ENCODE data around the gene PCSK9. TPM values are rescaled to one million over a fixed set of nuclear protein-coding genes. Genes with fewer than 3 reads are reported as not detected.

Gene PCSK9
- total and polyA plus RNA-seq, 2 of the 13 experiments (the other 11 are each of a cell fraction or from before 2014, with no cell fraction given), result 33.3 to 80.5 TPM

GRCh38 chr1:55021942-55022546, 17.3 kb upstream of the PCSK9 start (continued):
- TF ChIP-seq EZH2 (conservative IDR thresholded peaks at IDR 0.05; ENCODE audit: low read depth, low read length) (no peak), ZNF605 (CRISPR knock-in tag; IDR thresholded peaks at IDR 0.05) (no peak), CHD4 (IDR thresholded peaks at IDR 0.05; ENCODE audit: borderline replicate concordance, low read length) (no peak), IRF2 (CRISPR knock-in tag; IDR thresholded peaks at IDR 0.05) (peak; percentile 60; the same call in 1 of the 2 replicates), GTF2F1 (IDR thresholded peaks at IDR 0.05; ENCODE audit: low read length) (no peak), POLR2G (IDR thresholded peaks at IDR 0.05; ENCODE audit: low read depth, low read length) (no peak), TFDP1 (CRISPR knock-in tag; IDR thresholded peaks at IDR 0.05; ENCODE audit: borderline replicate concordance) (no peak), MXI1 (IDR thresholded peaks at IDR 0.05; ENCODE audit: borderline replicate concordance, low read depth, low read length) (0 out of 3 replicates have a peak, but pooled peaks have one; percentile 17), MXD4 (CRISPR knock-in tag; IDR thresholded peaks at IDR 0.05) (no peak), GABPB1 (CRISPR knock-in tag; IDR thresholded peaks at IDR 0.05) (peak; percentile 63; the same call in 1 of the 2 replicates), ZNF614 (CRISPR knock-in tag; IDR thresholded peaks at IDR 0.05; ENCODE audit: borderline replicate concordance) (no peak), ADNP (CRISPR knock-in tag; IDR thresholded peaks at IDR 0.05) (no peak), ZNF704 (CRISPR knock-in tag; IDR thresholded peaks at IDR 0.05; ENCODE audit: borderline replicate concordance) (0 out of 2 replicates have a peak, but pooled peaks have one; percentile 39), SRF (IDR thresholded peaks at IDR 0.05; ENCODE audit: low read depth, low read length) (no peak), GATA4 (IDR thresholded peaks at IDR 0.05; ENCODE audit: borderline replicate concordance, low read depth) (no peak), ZNF12 (CRISPR knock-in tag; IDR thresholded peaks at IDR 0.05) (no peak), IKZF5 (CRISPR knock-in tag; IDR thresholded peaks at IDR 0.05) (0 out of 2 replicates have a peak, but pooled peaks have one; percentile 18), ARID3A (IDR thresholded peaks at IDR 0.05; ENCODE audit: low read depth, low read length) (no peak), ARID2 (CRISPR knock-in tag; IDR thresholded peaks at IDR 0.05; ENCODE audit: borderline replicate concordance) (no peak), ZNF207 (IDR thresholded peaks at IDR 0.05; ENCODE audit: borderline replicate concordance) (no peak), ZNF350 (CRISPR knock-in tag; IDR thresholded peaks at IDR 0.05; ENCODE audit: borderline replicate concordance, low read depth) (peak; percentile 59; the same call in 1 of the 2 replicates), GABPA (IDR thresholded peaks at IDR 0.05; ENCODE audit: low read depth, low read length) (no peak), GABPA (CRISPR knock-in tag; IDR thresholded peaks at IDR 0.05; ENCODE audit: low read depth) (no peak), MIER2 (CRISPR knock-in tag; IDR thresholded peaks at IDR 0.05) (peak; percentile 52; the same call in 1 of the 2 replicates), IKZF1 (IDR thresholded peaks at IDR 0.05) (no peak), ZNF569 (CRISPR knock-in tag; IDR thresholded peaks at IDR 0.05; ENCODE audit: borderline replicate concordance) (no peak), THYN1 (CRISPR knock-in tag; IDR thresholded peaks at IDR 0.05; ENCODE audit: borderline replicate concordance, low read depth) (no peak), SALL1 (CRISPR knock-in tag; IDR thresholded peaks at IDR 0.05) (peak; percentile 79)
